HEK293 (cell line): ENCODE results near the gene PLEKHH3.

Experiments used
- BCL11A ChIP-seq: fragments of 450-650 bp; formaldehyde crosslinking; IDR thresholded peaks from 2 replicates; pipeline ENCODE4 v1.5.1; 2016; ENCODE audit warnings: low read depth, missing biosample characterization, missing genetic modification characterization
- BCL6B ChIP-seq: fragments of 450-650 bp; formaldehyde crosslinking; IDR thresholded peaks from 2 replicates; pipeline ENCODE4 v1.5.1; 2017; ENCODE audit warnings: missing biosample characterization, missing genetic modification characterization
- GLIS1 ChIP-seq: fragments of 450-650 bp; formaldehyde crosslinking; IDR thresholded peaks from 2 replicates; pipeline ENCODE4 v1.5.1; 2016; ENCODE audit warnings: missing biosample characterization, missing genetic modification characterization
- HOXC10 ChIP-seq: sonication (generic); formaldehyde crosslinking; IDR thresholded peaks from 2 replicates; pipeline ENCODE4 v1.8.1; 2023; ENCODE audit warnings: mild to moderate bottlenecking, missing genetic modification reagents
- INSM2 ChIP-seq: fragments of 450-650 bp; formaldehyde crosslinking; IDR thresholded peaks from 2 replicates; pipeline ENCODE4 v1.5.1; 2016; ENCODE audit warnings: missing biosample characterization, missing genetic modification characterization
- PRDM2 ChIP-seq: fragments of 450-650 bp; formaldehyde crosslinking; IDR thresholded peaks from 2 replicates; pipeline ENCODE4 v1.5.1; 2016; ENCODE audit warnings: missing biosample characterization, missing genetic modification characterization, borderline replicate concordance
- PRDM4 ChIP-seq: fragments of 450-650 bp; formaldehyde crosslinking; IDR thresholded peaks from 2 replicates; pipeline ENCODE4 v1.5.1; 2017; ENCODE audit warnings: missing biosample characterization, missing genetic modification characterization
- YY1 ChIP-seq: fragments of 450-650 bp; formaldehyde crosslinking; IDR thresholded peaks from 2 replicates; pipeline ENCODE4 v1.5.1; 2018; ENCODE audit warnings: missing biosample characterization, missing genetic modification characterization
- ZFHX2 ChIP-seq: fragments of 450-650 bp; formaldehyde crosslinking; conservative IDR thresholded peaks from 2 replicates; pipeline ENCODE4 v1.5.1; 2016; ENCODE audit warnings: missing biosample characterization, missing genetic modification characterization
- ZFP3 ChIP-seq: fragments of 450-650 bp; formaldehyde crosslinking; IDR thresholded peaks from 2 replicates; pipeline ENCODE4 v1.5.1; 2016; ENCODE audit warnings: low read depth, missing biosample characterization, missing genetic modification characterization
- ZFP37 ChIP-seq: fragments of 450-650 bp; formaldehyde crosslinking; IDR thresholded peaks from 2 replicates; pipeline ENCODE4 v1.5.1; 2016; ENCODE audit warnings: missing biosample characterization, missing genetic modification characterization
- ZNF10 ChIP-seq: fragments of 450-650 bp; formaldehyde crosslinking; IDR thresholded peaks from 2 replicates; pipeline ENCODE4 v1.5.1; 2017; ENCODE audit warnings: missing biosample characterization, missing genetic modification characterization
- ZNF112 ChIP-seq: fragments of 450-650 bp; formaldehyde crosslinking; IDR thresholded peaks from 2 replicates; pipeline ENCODE4 v1.5.0; 2017; ENCODE audit warnings: missing biosample characterization, missing genetic modification characterization
- ZNF140 ChIP-seq: fragments of 450-650 bp; formaldehyde crosslinking; IDR thresholded peaks from 2 replicates; pipeline ENCODE4 v1.5.1; 2016; ENCODE audit warnings: missing biosample characterization, missing genetic modification characterization
- ZNF155 ChIP-seq: fragments of 450-650 bp; formaldehyde crosslinking; IDR thresholded peaks from 2 replicates; pipeline ENCODE4 v1.5.1; 2016; ENCODE audit warnings: missing biosample characterization, missing genetic modification characterization
- ZNF280C ChIP-seq: fragments of 450-650 bp; formaldehyde crosslinking; IDR thresholded peaks from 2 replicates; pipeline ENCODE4 v1.5.1; 2016; ENCODE audit warnings: missing biosample characterization, missing genetic modification characterization
- ZNF302 ChIP-seq: fragments of 450-650 bp; formaldehyde crosslinking; IDR thresholded peaks from 2 replicates; pipeline ENCODE4 v1.5.1; 2016; ENCODE audit warnings: missing biosample characterization, missing genetic modification characterization, low read depth
- ZNF433 ChIP-seq: fragments of 450-650 bp; formaldehyde crosslinking; IDR thresholded peaks from 2 replicates; pipeline ENCODE4 v1.5.1; 2016; ENCODE audit warnings: missing biosample characterization, missing genetic modification characterization, low read depth
- ZNF514 ChIP-seq: fragments of 450-650 bp; formaldehyde crosslinking; IDR thresholded peaks from 2 replicates; pipeline ENCODE4 v1.5.1; 2016; ENCODE audit warnings: missing biosample characterization, missing genetic modification characterization
- ZNF571 ChIP-seq: fragments of 450-650 bp; formaldehyde crosslinking; IDR thresholded peaks from 2 replicates; pipeline ENCODE4 v1.5.0; 2017; ENCODE audit warnings: missing biosample characterization, missing genetic modification characterization
- ZNF610 ChIP-seq: fragments of 450-650 bp; formaldehyde crosslinking; IDR thresholded peaks from 2 replicates; pipeline ENCODE4 v1.5.1; 2016; ENCODE audit warnings: missing biosample characterization, missing genetic modification characterization, borderline replicate concordance
- ZNF707 ChIP-seq: fragments of 450-650 bp; formaldehyde crosslinking; IDR thresholded peaks from 2 replicates; pipeline ENCODE4 v1.5.1; 2016; ENCODE audit warnings: missing biosample characterization, missing genetic modification characterization
- ZNF792 ChIP-seq: fragments of 450-650 bp; formaldehyde crosslinking; IDR thresholded peaks from 2 replicates; pipeline ENCODE4 v1.5.1; 2016; ENCODE audit warnings: missing biosample characterization, missing genetic modification characterization
- ZSCAN16 ChIP-seq: fragments of 450-650 bp; formaldehyde crosslinking; IDR thresholded peaks from 2 replicates; pipeline ENCODE4 v1.5.1; 2016; ENCODE audit warnings: missing biosample characterization, missing genetic modification characterization
- TF ChIP-seq, protein P1 (sequence below): fragments of 450-650 bp; formaldehyde crosslinking; IDR thresholded peaks from 2 replicates; pipeline ENCODE4 v1.5.1; 2016; ENCODE audit warnings: missing biosample characterization, missing genetic modification characterization

The PLEKHH3 gene

DNA sequence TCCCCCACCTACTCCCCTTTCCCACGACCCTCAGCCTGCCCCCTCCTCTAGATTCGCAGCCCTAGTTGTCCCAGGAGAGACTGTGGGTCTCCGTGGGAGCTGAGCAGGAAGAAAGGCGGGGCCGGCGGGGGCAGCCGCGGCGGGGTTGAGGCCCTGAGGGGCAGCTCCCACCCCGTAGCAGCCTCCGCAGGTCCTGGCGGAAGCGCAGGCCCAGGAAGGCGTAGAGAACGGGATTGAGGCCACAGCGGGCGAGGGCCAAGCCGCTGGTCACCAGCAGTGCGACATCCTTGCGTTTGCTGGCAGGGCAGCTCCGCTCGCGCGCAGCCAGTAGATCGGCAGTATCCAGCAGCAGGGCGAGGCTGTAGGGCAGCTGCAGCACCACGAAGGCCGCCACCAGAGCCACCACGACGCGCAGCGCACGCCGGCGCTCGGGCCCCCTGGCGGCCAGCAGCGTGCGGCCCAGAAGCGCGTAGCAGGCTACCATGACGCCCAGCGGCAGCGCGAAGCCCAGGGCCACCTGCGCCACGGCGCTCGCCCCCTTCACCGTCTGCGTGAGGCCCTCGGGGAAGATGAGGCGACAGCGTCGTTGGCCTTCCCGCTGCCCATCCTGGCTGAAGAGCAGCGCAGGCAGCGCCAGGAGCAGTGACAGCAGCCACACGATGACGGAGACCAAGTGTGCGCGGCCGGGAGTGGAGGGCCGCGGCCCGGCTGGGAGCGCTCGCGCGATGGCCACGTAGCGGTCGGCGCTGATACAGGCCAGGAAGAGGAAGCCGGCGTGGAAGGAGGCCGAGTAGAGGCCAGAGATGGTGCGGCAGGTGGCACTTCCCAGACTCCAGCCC, 2.9 kb upstream of the PLEKHH3 start (continued):
- no peak for TF ChIP-seq PRDM2 (tag by site-specific recombination)
- no peak; the same call in 1 of the 2 replicates for TF ChIP-seq HOXC10 (CRISPR knock-in tag)
- TF ChIP-seq ZNF514: no peak
- no peak for TF ChIP-seq ZNF140 (tag by site-specific recombination)
- TF ChIP-seq ZNF433: no peak
- TF ChIP-seq ZNF610: 0 out of 2 replicates have a peak, but pooled peaks have one; percentile 28
- TF ChIP-seq ZSCAN16 (tag by site-specific recombination): no peak
- peak; percentile 69 for TF ChIP-seq YY1
- peak; percentile 15; the same call in 1 of the 2 replicates for TF ChIP-seq INSM2
- TF ChIP-seq ZNF112: no peak
- no peak for TF ChIP-seq ZNF155 (tag by site-specific recombination)
- TF ChIP-seq, protein P1, sequence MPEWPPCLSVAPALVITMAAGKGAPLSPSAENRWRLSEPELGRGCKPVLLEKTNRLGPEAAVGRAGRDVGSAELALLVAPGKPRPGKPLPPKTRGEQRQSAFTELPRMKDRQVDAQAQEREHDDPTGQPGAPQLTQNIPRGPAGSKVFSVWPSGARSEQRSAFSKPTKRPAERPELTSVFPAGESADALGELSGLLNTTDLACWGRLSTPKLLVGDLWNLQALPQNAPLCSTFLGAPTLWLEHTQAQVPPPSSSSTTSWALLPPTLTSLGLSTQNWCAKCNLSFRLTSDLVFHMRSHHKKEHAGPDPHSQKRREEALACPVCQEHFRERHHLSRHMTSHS (tag by site-specific recombination): no peak
- no peak for TF ChIP-seq ZNF302
- TF ChIP-seq ZFP3: no peak
- TF ChIP-seq ZNF792: peak; percentile 77; the same call in 1 of the 2 replicates
- no peak for TF ChIP-seq PRDM4 (tag by site-specific recombination)
- TF ChIP-seq BCL6B (tag by site-specific recombination): no peak
- TF ChIP-seq ZFHX2 (tag by site-specific recombination): peak; percentile 76
- no peak for TF ChIP-seq ZNF707 (tag by site-specific recombination)
- TF ChIP-seq ZFP37 (tag by site-specific recombination): no peak
- TF ChIP-seq ZNF10 (tag by site-specific recombination): no peak
- TF ChIP-seq ZNF280C (tag by site-specific recombination): no peak
- TF ChIP-seq ZNF571 (tag by site-specific recombination): no peak
- TF ChIP-seq BCL11A (tag by site-specific recombination): no peak
- TF ChIP-seq GLIS1 (tag by site-specific recombination): peak; percentile 21; the same call in 1 of the 2 replicates
